ENCODE measurements around the gene ZNF480.

Gene ZNF480

GRCh38 chr19:52369559-52370340 is 72.8 kb downstream of the ZNF480 start, which contains the start of gene ZNF880:
Gene ZNF880 (plus strand): TSS chr19:52369923. CDS start chr19:52369966, 43 bp downstream.
- ChIA-PET POLR2A (no interaction called here), CTCF (interaction anchor here (1.0 kb wide), 1 partner anchor 122 kb away, joined by 4 read pairs; no protein-coding TSS in a partner anchor)
- TF ChIP-seq, protein P1, sequence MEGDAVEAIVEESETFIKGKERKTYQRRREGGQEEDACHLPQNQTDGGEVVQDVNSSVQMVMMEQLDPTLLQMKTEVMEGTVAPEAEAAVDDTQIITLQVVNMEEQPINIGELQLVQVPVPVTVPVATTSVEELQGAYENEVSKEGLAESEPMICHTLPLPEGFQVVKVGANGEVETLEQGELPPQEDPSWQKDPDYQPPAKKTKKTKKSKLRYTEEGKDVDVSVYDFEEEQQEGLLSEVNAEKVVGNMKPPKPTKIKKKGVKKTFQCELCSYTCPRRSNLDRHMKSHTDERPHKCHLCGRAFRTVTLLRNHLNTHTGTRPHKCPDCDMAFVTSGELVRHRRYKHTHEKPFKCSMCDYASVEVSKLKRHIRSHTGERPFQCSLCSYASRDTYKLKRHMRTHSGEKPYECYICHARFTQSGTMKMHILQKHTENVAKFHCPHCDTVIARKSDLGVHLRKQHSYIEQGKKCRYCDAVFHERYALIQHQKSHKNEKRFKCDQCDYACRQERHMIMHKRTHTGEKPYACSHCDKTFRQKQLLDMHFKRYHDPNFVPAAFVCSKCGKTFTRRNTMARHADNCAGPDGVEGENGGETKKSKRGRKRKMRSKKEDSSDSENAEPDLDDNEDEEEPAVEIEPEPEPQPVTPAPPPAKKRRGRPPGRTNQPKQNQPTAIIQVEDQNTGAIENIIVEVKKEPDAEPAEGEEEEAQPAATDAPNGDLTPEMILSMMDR (IDR thresholded peaks at IDR 0.05; ENCODE audit: insufficient read depth, low read length, missing control alignments): no peak
- H3K4me3 ChIP-seq (ENCODE audit: low read depth, low read length): peak within 1 kb of the TSS; percentile 84
- peak; percentile 37 for DNase-seq (ENCODE audit: low read depth, low spot score)

GRCh38 chr19:52370341-52370710 is 73.4 kb downstream of the ZNF480 start:
- ChIA-PET CTCF (interaction anchor here (1.0 kb wide), 1 partner anchor 122 kb away, joined by 4 read pairs; no protein-coding TSS in a partner anchor), POLR2A (no interaction called here)
- TF ChIP-seq, protein P1 (IDR thresholded peaks at IDR 0.05; ENCODE audit: insufficient read depth, low read length, missing control alignments): no peak
- peak overlapping the region; percentile 84 for H3K4me3 ChIP-seq (ENCODE audit: low read depth, low read length)
- DNase-seq (ENCODE audit: low read depth, low spot score): no peak
